CD8-positive, alpha-beta memory T cell (primary cell): ENCODE data around the gene SPDYC. TPM values are rescaled to one million over a fixed set of nuclear protein-coding genes. Genes with fewer than 3 reads are reported as not detected.
A peak's percentile ranks its signal among the peaks of the same experiment; 100 is the strongest.

Experiments used
- CTCF ChIA-PET: fragments of 350-600 bp; sonication (Branson Sonifier 250); formaldehyde crosslinking; loops from one replicate; lab custom pipeline; 2021; ENCODE audit warnings: antibody characterized with exemption; lab: Charles Lee
- POLR2A ChIA-PET: fragments of 350-600 bp; sonication (Branson Sonifier 250); formaldehyde crosslinking; loops from one replicate; lab custom pipeline; 2021; ENCODE audit warnings: antibody characterized with exemption; lab: Charles Lee
- DNase-seq, 5 donors: peaks; one replicate each; pipeline versions ENCODE4 v3.0.0 to v3.0.0-alpha.2; 2020 to 2022; ENCODE audit warnings: mixed read lengths in 1 of 5
- H3K27ac ChIP-seq: one replicate; pipeline ENCODE4 v1.7.0; 2013; ENCODE audit warnings: low read depth, mild to moderate bottlenecking, low read length, moderate library complexity
- H3K27me3 ChIP-seq: 2 replicates; pipeline ENCODE4 v1.7.0; 2013; ENCODE audit warnings: low read length, mild to moderate bottlenecking; ENCODE audit not compliant: insufficient read depth, poor library complexity, severe bottlenecking
- H3K36me3 ChIP-seq: 2 replicates; pipeline ENCODE4 v1.7.0; 2013; ENCODE audit warnings: mild to moderate bottlenecking, low read length, moderate library complexity; ENCODE audit not compliant: insufficient read depth
- H3K4me1 ChIP-seq: 2 replicates; pipeline ENCODE4 v1.7.0; 2013; ENCODE audit warnings: mild to moderate bottlenecking, low read length, moderate library complexity; ENCODE audit not compliant: insufficient read depth
- H3K4me3 ChIP-seq: 2 replicates; pipeline ENCODE4 v1.7.0; 2013; ENCODE audit warnings: mild to moderate bottlenecking, low read length
- H3K9me3 ChIP-seq: 2 replicates; pipeline ENCODE4 v1.7.0; 2013; ENCODE audit warnings: mild to moderate bottlenecking, low read length
- H3K27ac Mint-ChIP-seq, 8 donors: one replicate each; pipeline ENCODE4 v1.8.0; 2020 to 2021; ENCODE audit warnings: mixed read lengths in 8 of 8, mild to moderate bottlenecking in 6 of 8, inconsistent platforms in 3 of 8, moderate library complexity in 3 of 8
- H3K27me3 Mint-ChIP-seq, 2 donors: one replicate each; pipeline ENCODE4 v1.8.0; 2020 to 2021; ENCODE audit warnings: mixed read lengths in 2 of 2, mild to moderate bottlenecking in 1 of 2, moderate library complexity in 1 of 2
- H3K36me3 Mint-ChIP-seq, 3 donors: one replicate each; pipeline ENCODE4 v1.8.0; 2020 to 2021; ENCODE audit warnings: mixed read lengths in 3 of 3, inconsistent platforms in 1 of 3, mild to moderate bottlenecking in 1 of 3
- H3K4me1 Mint-ChIP-seq, 3 donors: one replicate each; pipeline ENCODE4 v1.8.0; 2020 to 2021; ENCODE audit warnings: mixed read lengths in 3 of 3, inconsistent platforms in 1 of 3, mild to moderate bottlenecking in 1 of 3
- H3K4me3 Mint-ChIP-seq, 7 donors: one replicate each; pipeline ENCODE4 v1.8.0; 2020 to 2021; ENCODE audit warnings: mixed read lengths in 7 of 7, mild to moderate bottlenecking in 6 of 7, moderate library complexity in 4 of 7, inconsistent platforms in 2 of 7
- H3K9me3 Mint-ChIP-seq, 5 donors: one replicate each; pipeline ENCODE4 v1.8.0; 2020 to 2022; ENCODE audit warnings: mixed read lengths in 5 of 5, mild to moderate bottlenecking in 3 of 5, moderate library complexity in 2 of 5, inconsistent platforms in 1 of 5
- polyA plus RNA-seq: library from polyadenylated mRNA; unstranded; fragments of 300-500 nt; fragmentation: Illumina TruSeq; gene quantifications from one replicate; pipeline ENCODE4 v1.2.3, GENCODE V29; 2021
- total RNA-seq, 2 experiments: library from RNA; stranded (reverse); gene quantifications; one replicate each; pipeline ENCODE4 v1.2.3, GENCODE V29; 2021

SPDYC gene
- total and polyA plus RNA-seq, 3 experiments from 2014 or later: not detected

- H3K27me3 ChIP-seq: no peaks in the 10 kb centered on the region
- CTCF ChIA-PET: no interaction called here
- peaks cover 0 to 2% (median 0%) of the 10 kb centered on the region in 3 donors for H3K36me3 Mint-ChIP-seq
- H3K4me3 ChIP-seq: no peak overlapping the region
- POLR2A ChIA-PET: interaction anchor here (0.7 kb wide), 1 partner anchor 12 kb away, joined by 4 read pairs; no protein-coding TSS in a partner anchor
- H3K9me3 ChIP-seq: no peaks in the 10 kb centered on the region
- H3K4me1 ChIP-seq: peaks cover 17% of the 10 kb centered on the region
- H3K9me3 Mint-ChIP-seq: no peaks in the 10 kb centered on the region
- H3K36me3 ChIP-seq: no peaks in the 10 kb centered on the region
- H3K27me3 Mint-ChIP-seq: peaks cover 0 to 1% of the 10 kb centered on the region in 2 donors
- no peak overlapping the region for H3K4me3 Mint-ChIP-seq
- H3K27ac Mint-ChIP-seq: peak overlapping the region in 1 of 8 donors; percentile 54
- peaks cover 22 to 38% (median 29%) of the 10 kb centered on the region in 3 donors for H3K4me1 Mint-ChIP-seq
- no peak for DNase-seq
- H3K27ac ChIP-seq: no peak overlapping the region
Measured at GRCh38 chr11:65217441-65218423, 47.7 kb downstream of the SPDYC start.

GRCh38 chr11:65218446-65218845, 48.4 kb downstream of the SPDYC start:
- peaks cover 0 to 1% (median 0%) of the 10 kb centered on the region in 3 donors for H3K36me3 Mint-ChIP-seq
- H3K4me1 Mint-ChIP-seq: peaks cover 15 to 31% (median 22%) of the 10 kb centered on the region in 3 donors
- no peak for DNase-seq
- peak overlapping the region in 1 of 7 donors; percentile 41 for H3K4me3 Mint-ChIP-seq
- Histone ChIP-seq H3K4me3 (no peak overlapping the region), H3K4me1 (peaks cover 14% of the 10 kb centered on the region), H3K27me3 (no peaks in the 10 kb centered on the region), H3K9me3 (no peaks in the 10 kb centered on the region), H3K27ac (no peak overlapping the region), H3K36me3 (no peaks in the 10 kb centered on the region)
- ChIA-PET POLR2A (interaction anchor here (0.7 kb wide), 1 partner anchor 13 kb away, joined by 4 read pairs; no protein-coding TSS in a partner anchor), CTCF (no interaction called here)
- H3K27ac Mint-ChIP-seq: peak overlapping the region in 3 of 8 donors; percentile 20 to 61 (median 31)
- H3K9me3 Mint-ChIP-seq: no peaks in the 10 kb centered on the region
- peaks cover 1 to 2% of the 10 kb centered on the region in 2 donors for H3K27me3 Mint-ChIP-seq

- Histone ChIP-seq H3K36me3 (no peaks in the 10 kb centered on the region), H3K4me1 (peaks cover 4% of the 10 kb centered on the region), H3K27ac (no peak overlapping the region), H3K4me3 (no peak overlapping the region), H3K27me3 (no peaks in the 10 kb centered on the region), H3K9me3 (no peaks in the 10 kb centered on the region)
- H3K36me3 Mint-ChIP-seq: peaks cover 0 to 2% (median 0%) of the 10 kb centered on the region in 3 donors
- H3K9me3 Mint-ChIP-seq: no peaks in the 10 kb centered on the region
- POLR2A ChIA-PET: interaction anchor here (0.5 kb wide), 1 partner anchor 57 kb away, joined by 4 read pairs; no protein-coding TSS in a partner anchor
- H3K4me1 Mint-ChIP-seq: peaks cover 7 to 17% (median 12%) of the 10 kb centered on the region in 3 donors
- no peak for DNase-seq
- no peak overlapping the region for H3K4me3 Mint-ChIP-seq
- CTCF ChIA-PET: interaction anchor here (2.2 to 2.9 kb wide), 2 partner anchors 15 to 96 kb away, joined by 7 to 10 read pairs; no protein-coding TSS in a partner anchor
- peaks cover 4 to 5% of the 10 kb centered on the region in 2 donors for H3K27me3 Mint-ChIP-seq
- peak overlapping the region in 1 of 8 donors; percentile 72 for H3K27ac Mint-ChIP-seq
Measured at GRCh38 chr11:65219930-65220213, 49.8 kb downstream of the SPDYC start.

GRCh38 chr11:65221026-65221425, 51.0 kb downstream of the SPDYC start:
- Mint-ChIP-seq H3K9me3 (no peaks in the 10 kb centered on the region), H3K36me3 (peaks cover 0 to 2% (median 0%) of the 10 kb centered on the region in 3 donors), H3K27ac (no peak overlapping the region), H3K4me3 (peak overlapping the region in 1 of 7 donors; percentile 18), H3K27me3 (peaks cover 13 to 16% of the 10 kb centered on the region in 2 donors), H3K4me1 (peaks cover 13 to 21% (median 15%) of the 10 kb centered on the region in 3 donors)
- Histone ChIP-seq H3K9me3 (no peaks in the 10 kb centered on the region), H3K4me3 (no peak overlapping the region), H3K27ac (no peak overlapping the region), H3K36me3 (no peaks in the 10 kb centered on the region), H3K27me3 (no peaks in the 10 kb centered on the region), H3K4me1 (peaks cover 8% of the 10 kb centered on the region)
- DNase-seq: no peak
- ChIA-PET CTCF (interaction anchor here (1.0 to 2.9 kb wide), 3 partner anchors 16 to 95 kb away, joined by 3 to 10 read pairs (median 7); no protein-coding TSS in a partner anchor), POLR2A (no interaction called here)

Other genes starting within 250 kb of the SPDYC start
- gene PPP2R5B, start 245.5 kb upstream of the SPDYC start, total RNA-seq: 10 to 100 TPM; 11.2 to 11.7 TPM
- gene PPP2R5B, start 245.5 kb upstream of the SPDYC start, polyA plus RNA-seq: 7.8 TPM
- gene GPHA2, start 234.3 kb upstream of the SPDYC start, total RNA-seq: not detected
- gene GPHA2, start 234.3 kb upstream of the SPDYC start, polyA plus RNA-seq: not detected
- gene MAJIN, start 198.1 kb upstream of the SPDYC start, total RNA-seq: not detected
- not detected for gene MAJIN, start 198.1 kb upstream of the SPDYC start, polyA plus RNA-seq
- gene BATF2, start 173.3 kb upstream of the SPDYC start, total RNA-seq: under 1 TPM in 1 of 2 experiments, not detected in 1; 0.11 TPM
- gene BATF2, start 173.3 kb upstream of the SPDYC start, polyA plus RNA-seq: not detected
- gene ARL2, start 156.1 kb upstream of the SPDYC start, total RNA-seq: 100 to 1,000 TPM; 125 TPM
- gene ARL2, start 156.1 kb upstream of the SPDYC start, polyA plus RNA-seq: 99.7 TPM
- gene SNX15, start 142.8 kb upstream of the SPDYC start, total RNA-seq: 10 to 100 TPM; 18.3 to 21.6 TPM
- 16.4 TPM for gene SNX15, start 142.8 kb upstream of the SPDYC start, polyA plus RNA-seq
- 10 to 100 TPM; 24.8 to 27.1 TPM for gene SAC3D1, start 129.0 kb upstream of the SPDYC start, total RNA-seq
- 12.0 TPM for gene SAC3D1, start 129.0 kb upstream of the SPDYC start, polyA plus RNA-seq
- gene NAALADL1, start 111.7 kb upstream of the SPDYC start, total RNA-seq: 10 to 100 TPM; 10.8 to 13.3 TPM
- gene NAALADL1, start 111.7 kb upstream of the SPDYC start, polyA plus RNA-seq: 17.0 TPM
- gene CDCA5, start 86.2 kb upstream of the SPDYC start, total RNA-seq: 10 to 100 TPM; 94.9 to 98.8 TPM
- gene CDCA5, start 86.2 kb upstream of the SPDYC start, polyA plus RNA-seq: 0.54 TPM
- gene ZFPL1, start 86.0 kb upstream of the SPDYC start, total RNA-seq: 10 to 100 TPM; 30.8 to 33.5 TPM
- 24.4 TPM for gene ZFPL1, start 86.0 kb upstream of the SPDYC start, polyA plus RNA-seq
- gene VPS51, start 74.0 kb upstream of the SPDYC start, total RNA-seq: 100 to 1,000 TPM; 120 to 131 TPM
- gene VPS51, start 74.0 kb upstream of the SPDYC start, polyA plus RNA-seq: 99.1 TPM
- 10 to 100 TPM; 17.8 to 17.9 TPM for gene TM7SF2, start 58.4 kb upstream of the SPDYC start, total RNA-seq
- gene TM7SF2, start 58.4 kb upstream of the SPDYC start, polyA plus RNA-seq: 11.1 TPM
- gene ZNHIT2, start 52.5 kb upstream of the SPDYC start, total RNA-seq: 10 to 100 TPM; 15.2 to 20.1 TPM
- gene ZNHIT2, start 52.5 kb upstream of the SPDYC start, polyA plus RNA-seq: 19.8 TPM
- 1,000 to 10,000 TPM; 1,054 to 1,073 TPM for gene FAU, start 48.1 kb upstream of the SPDYC start, total RNA-seq
- gene FAU, start 48.1 kb upstream of the SPDYC start, polyA plus RNA-seq: 904 TPM
- 100 to 1,000 TPM; 117 to 118 TPM for gene MRPL49, start 47.9 kb upstream of the SPDYC start, total RNA-seq
- gene MRPL49, start 47.9 kb upstream of the SPDYC start, polyA plus RNA-seq: 81.5 TPM
- gene SYVN1, start 35.7 kb upstream of the SPDYC start, total RNA-seq: 10 to 100 TPM; 35.1 to 39.7 TPM
- gene SYVN1, start 35.7 kb upstream of the SPDYC start, polyA plus RNA-seq: 19.6 TPM
- gene CAPN1, start 11.7 kb downstream of the SPDYC start, total RNA-seq: 10 to 100 TPM; 88.2 to 92.0 TPM
- gene CAPN1, start 11.7 kb downstream of the SPDYC start, polyA plus RNA-seq: 110 TPM
- gene POLA2, start 91.7 kb downstream of the SPDYC start, total RNA-seq: 10 to 100 TPM; 75.6 to 78.8 TPM
- gene POLA2, start 91.7 kb downstream of the SPDYC start, polyA plus RNA-seq: 11.0 TPM
- 1 to 10 TPM in 1 of 2 experiments, under 1 TPM in 1; 0.62 to 1.0 TPM for gene CDC42EP2, start 144.6 kb downstream of the SPDYC start, total RNA-seq
- gene CDC42EP2, start 144.6 kb downstream of the SPDYC start, polyA plus RNA-seq: not detected
- 10 to 100 TPM; 65.8 to 71.9 TPM for gene DPF2, start 163.6 kb downstream of the SPDYC start, total RNA-seq
- gene DPF2, start 163.6 kb downstream of the SPDYC start, polyA plus RNA-seq: 61.5 TPM
- gene TIGD3, start 184.5 kb downstream of the SPDYC start, total RNA-seq: 1 to 10 TPM in 1 of 2 experiments, under 1 TPM in 1; 0.91 to 1.2 TPM
- 0.59 TPM for gene TIGD3, start 184.5 kb downstream of the SPDYC start, polyA plus RNA-seq
- 10 to 100 TPM; 13.3 to 13.8 TPM for gene SLC25A45, start 212.4 kb downstream of the SPDYC start, total RNA-seq
- 14.6 TPM for gene SLC25A45, start 212.4 kb downstream of the SPDYC start, polyA plus RNA-seq
- 10 to 100 TPM; 44.9 to 49.8 TPM for gene FRMD8, start 216.4 kb downstream of the SPDYC start, total RNA-seq
- gene FRMD8, start 216.4 kb downstream of the SPDYC start, polyA plus RNA-seq: 60.6 TPM